GM23248 (cell line): ENCODE data around the gene ITFG1. TPM values are rescaled to one million over a fixed set of nuclear protein-coding genes. Genes with fewer than 3 reads are reported as not detected.

Experiments
- DNase-seq: peaks from one replicate; pipeline ENCODE4 v3.0.0-alpha.2; 2015
- H2AFZ ChIP-seq: fragments of 200-600 bp; sonication (generic); 2 replicates; pipeline ENCODE4 v1.6.1; 2016; ENCODE audit warnings: antibody characterized with exemption
- H3F3A ChIP-seq: fragments of 200-600 bp; sonication (generic); 2 replicates; pipeline ENCODE4 v1.6.1; 2016; ENCODE audit warnings: mild to moderate bottlenecking, antibody characterized with exemption, mixed run types; ENCODE audit not compliant: insufficient read depth
- H3K27ac ChIP-seq: fragments of 200-600 bp; sonication (generic); 2 replicates; pipeline ENCODE4 v1.5.1; 2016; ENCODE audit warnings: mild to moderate bottlenecking
- H3K27me3 ChIP-seq: fragments of 200-600 bp; sonication (generic); replicated peaks from 2 replicates; pipeline ENCODE4 v1.6.1; 2016; ENCODE audit warnings: mild to moderate bottlenecking; ENCODE audit not compliant: insufficient read depth
- H3K36me3 ChIP-seq: fragments of 200-600 bp; sonication (generic); 2 replicates; pipeline ENCODE4 v1.6.1; 2016; ENCODE audit warnings: low read depth, mild to moderate bottlenecking
- H3K4me1 ChIP-seq: fragments of 200-600 bp; sonication (generic); 2 replicates; pipeline ENCODE4 v1.6.1; 2016; ENCODE audit warnings: mild to moderate bottlenecking; ENCODE audit not compliant: insufficient read depth
- H3K4me2 ChIP-seq: fragments of 200-600 bp; sonication (generic); one replicate; pipeline ENCODE4 v1.6.1; 2016; ENCODE audit warnings: mild to moderate bottlenecking; ENCODE audit not compliant: unreplicated experiment
- H3K4me3 ChIP-seq: fragments of 200-600 bp; sonication (generic); 2 replicates; pipeline ENCODE4 v1.5.1; 2016; ENCODE audit warnings: mild to moderate bottlenecking
- H3K79me2 ChIP-seq: fragments of 200-600 bp; sonication (generic); 2 replicates; pipeline ENCODE4 v1.6.1; 2016; ENCODE audit warnings: mild to moderate bottlenecking; ENCODE audit not compliant: insufficient read depth
- H3K9ac ChIP-seq: fragments of 200-600 bp; sonication (generic); 2 replicates; pipeline ENCODE4 v1.6.1; 2016; ENCODE audit warnings: mild to moderate bottlenecking
- H3K9me2 ChIP-seq: fragments of 200-600 bp; sonication (generic); 2 replicates; pipeline ENCODE4 v1.6.1; 2016; ENCODE audit warnings: mixed run types, mild to moderate bottlenecking, moderate library complexity; ENCODE audit not compliant: insufficient read depth
- H3K9me3 ChIP-seq: fragments of 200-600 bp; sonication (generic); one replicate; pipeline ENCODE4 v1.6.1; 2017; ENCODE audit warnings: low read depth
- H4K20me1 ChIP-seq: fragments of 200-600 bp; sonication (generic); 2 replicates; pipeline ENCODE4 v1.6.0; 2016; ENCODE audit not compliant: insufficient read depth
- EZH2 ChIP-seq: fragments of 200-600 bp; sonication (generic); IDR thresholded peaks from 2 replicates; pipeline ENCODE4 v1.6.1; 2018; ENCODE audit warnings: antibody characterized with exemption, mild to moderate bottlenecking; ENCODE audit not compliant: insufficient read depth, poor library complexity, severe bottlenecking
- EZH2phosphoT487 ChIP-seq: fragments of 200-600 bp; sonication (generic); IDR thresholded peaks from 2 replicates; pipeline ENCODE4 v1.6.1; 2018; ENCODE audit warnings: antibody characterized with exemption, moderate library complexity, mild to moderate bottlenecking, low read depth; ENCODE audit not compliant: insufficient read depth
- WGBS, 2 experiments: methylation state at CpG; one replicate each; pipeline ENCODE4 v1.1.6; 2015 to 2017; ENCODE audit warnings: low lambda C conversion rate in 2 of 2, low coverage in 1 of 2; ENCODE audit errors: missing lambda C conversion rate in 2 of 2; 5-methylcytosine and 5-hydroxymethylcytosine counted together
- in situ Hi-C: fragments of 300-500 bp; cut with MboI; formaldehyde crosslinking; loops from 2 replicates; pipeline ENCODE4 v1.15.0; 2020
- polyA plus RNA-seq: library from polyadenylated mRNA; unstranded; fragments of >200 nt; fragmentation: Nextera tagmentation; extraction: Ambion mirVana; gene quantifications from 2 replicates; pipeline ENCODE4 v1.2.1, GENCODE V29; 2016
- total RNA-seq: library from RNA; depleted of rRNA; stranded (reverse); fragments of >200 nt; shearing (Covaris generic); gene quantifications from 2 replicates; pipeline ENCODE4 v1.2.3, GENCODE V29; 2014

The ITFG1 gene
- total and polyA plus RNA-seq, 2 experiments from 2014 or later, result 78.2 to 111 TPM

DNA sequence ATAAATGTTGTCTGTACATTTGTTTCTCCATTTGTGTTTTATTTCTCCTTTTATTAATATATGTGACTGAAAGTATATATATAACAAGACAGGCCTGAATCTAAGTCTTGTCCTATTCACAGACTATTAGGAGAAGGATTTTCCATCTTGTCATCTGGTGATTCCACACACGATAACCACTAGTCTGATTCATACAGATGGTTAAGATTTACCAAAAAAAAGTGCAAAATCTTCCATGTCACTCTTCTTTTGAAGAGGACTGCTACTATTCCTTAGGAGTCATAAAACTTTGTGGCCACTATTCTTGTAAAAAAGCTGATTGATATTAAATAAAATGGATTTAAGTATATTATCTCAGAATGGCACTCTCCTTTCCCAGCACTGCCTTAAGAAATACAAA, 156.3 kb downstream of the ITFG1 start:
- H3K4me1 ChIP-seq, result peaks cover 2% of the 10 kb centered on the region; the same call in 1 of the 2 replicates
- H3K36me3 ChIP-seq, result no peaks in the 10 kb centered on the region; the same call in 1 of the 2 replicates
- no peak overlapping the region for H3K4me3 ChIP-seq
- no peaks in the 10 kb centered on the region for H3F3A ChIP-seq
- peak; percentile 10 for DNase-seq
- H3K27me3 ChIP-seq, result no peaks in the 10 kb centered on the region
- H3K9ac ChIP-seq, result no peak overlapping the region
- no peaks in the 10 kb centered on the region for H3K9me3 ChIP-seq
- no peaks in the 10 kb centered on the region for H3K79me2 ChIP-seq
- no peak overlapping the region for H3K4me2 ChIP-seq
- no peak overlapping the region for H3K27ac ChIP-seq
- no peaks in the 10 kb centered on the region for H3K9me2 ChIP-seq
- 59 to 82% methylated on average over 1 of the region's 1 CpG for WGBS, 2 experiments
- TF ChIP-seq EZH2phosphoT487, result no peak
- in situ Hi-C loops, result no loop called here
- H4K20me1 ChIP-seq, result no peaks in the 10 kb centered on the region
- H2AFZ ChIP-seq, result no peak overlapping the region

DNA sequence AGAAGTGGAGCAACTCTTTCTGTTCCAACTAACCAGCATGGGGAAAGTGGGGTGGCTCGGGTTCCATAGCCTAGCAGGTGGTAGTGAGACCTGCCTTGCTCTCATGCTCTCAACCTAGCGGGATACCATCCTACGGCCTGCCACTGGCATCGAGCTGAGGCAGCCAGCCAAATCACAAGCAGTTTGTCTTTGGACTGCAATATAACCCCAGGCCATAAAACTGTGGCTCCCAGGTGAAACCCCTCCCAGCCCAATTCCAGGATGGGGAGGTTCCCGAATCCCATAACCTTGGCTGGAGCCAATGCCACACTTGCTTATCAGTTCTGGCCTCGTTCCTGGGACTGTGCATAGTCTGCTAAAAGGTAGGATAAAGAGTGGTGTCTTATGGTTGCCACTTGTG, 161.3 kb downstream of the ITFG1 start:
- Histone ChIP-seq H3K4me1 (no peaks in the 10 kb centered on the region), H3K79me2 (no peaks in the 10 kb centered on the region), H4K20me1 (no peaks in the 10 kb centered on the region), H3K4me3 (no peak overlapping the region), H3F3A (no peaks in the 10 kb centered on the region), H3K27ac (no peak overlapping the region), H3K4me2 (no peak overlapping the region), H3K9me2 (no peaks in the 10 kb centered on the region), H3K27me3 (no peaks in the 10 kb centered on the region), H3K9me3 (no peaks in the 10 kb centered on the region), H2AFZ (no peak overlapping the region), H3K9ac (no peak overlapping the region), H3K36me3 (no peaks in the 10 kb centered on the region; the same call in 1 of the 2 replicates)
- in situ Hi-C loops, result no loop called here
- WGBS, 2 experiments, result 93 to 94% methylated on average over 6 of the region's 6 CpGs
- TF ChIP-seq EZH2, result no peak
- TF ChIP-seq EZH2phosphoT487, result no peak
- DNase-seq, result no peak

DNA sequence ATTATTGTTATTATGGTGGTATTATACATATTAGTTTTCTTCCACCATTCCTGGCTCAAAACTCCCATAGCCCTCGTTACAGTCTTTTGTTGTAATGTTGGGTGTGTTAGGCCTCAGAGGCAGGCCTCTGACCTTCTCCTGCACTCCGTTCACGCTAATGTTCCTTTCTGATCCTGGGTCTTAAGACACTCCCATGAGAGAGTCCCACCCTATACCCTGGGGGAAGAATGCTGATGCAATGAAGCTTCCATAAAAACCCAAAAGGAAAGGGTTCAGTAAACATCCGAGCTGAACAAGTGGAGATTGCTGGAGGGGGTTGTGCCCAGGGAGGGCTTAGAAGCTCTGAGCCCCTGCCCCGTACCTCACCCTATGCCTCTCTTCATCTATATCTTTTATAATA, 175.9 kb downstream of the ITFG1 start:
- Histone ChIP-seq H3K9ac (no peak overlapping the region), H4K20me1 (no peaks in the 10 kb centered on the region), H3K4me3 (no peak overlapping the region), H3F3A (no peaks in the 10 kb centered on the region), H3K27me3 (no peaks in the 10 kb centered on the region), H3K4me2 (no peak overlapping the region), H3K9me2 (no peaks in the 10 kb centered on the region), H2AFZ (no peak overlapping the region), H3K9me3 (no peaks in the 10 kb centered on the region), H3K36me3 (0 out of 2 replicates have a peak, but pooled peaks cover 6% of the 10 kb centered on the region), H3K4me1 (no peaks in the 10 kb centered on the region), H3K27ac (no peak overlapping the region), H3K79me2 (no peaks in the 10 kb centered on the region)
- WGBS, 2 experiments, result 99% methylated on average over 5 of the region's 5 CpGs
- DNase-seq, result no peak
- in situ Hi-C loops, result no loop called here
- no peak for TF ChIP-seq EZH2
- TF ChIP-seq EZH2phosphoT487, result no peak

DNA sequence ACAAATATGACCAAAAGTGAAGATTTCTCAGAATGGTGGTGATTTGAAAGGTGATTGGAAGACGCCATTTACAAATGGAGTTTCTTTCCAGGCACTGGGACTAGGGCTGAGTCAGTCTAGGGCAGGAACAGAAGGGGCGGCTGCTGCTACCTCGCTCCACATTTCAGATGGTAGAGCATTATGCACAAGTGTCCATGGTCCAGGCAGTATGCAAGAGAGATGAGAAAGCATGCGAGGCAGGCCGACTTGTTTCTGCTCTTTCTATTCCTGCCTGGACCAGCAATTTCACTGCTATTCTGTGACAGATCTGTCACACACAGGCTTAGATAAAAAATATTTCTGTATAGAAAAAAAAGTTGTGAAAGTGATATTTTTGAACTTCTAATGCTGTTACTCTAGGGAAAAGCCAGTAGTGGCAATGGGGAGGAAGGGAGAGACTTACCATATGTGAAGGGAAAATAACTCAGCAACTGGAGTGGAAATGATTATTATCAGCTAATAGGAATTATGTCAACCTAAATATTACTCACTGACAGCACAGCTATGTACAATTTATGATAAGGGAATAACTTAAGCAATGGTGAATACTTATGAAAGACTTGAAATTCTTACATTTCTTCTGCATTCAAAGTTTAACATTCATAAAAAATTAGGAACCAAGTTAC, 182.4 kb downstream of the ITFG1 start:
- 96 to 99% methylated on average over 5 of the region's 5 CpGs for WGBS, 2 experiments
- Histone ChIP-seq H3F3A (no peaks in the 10 kb centered on the region), H3K9me3 (no peaks in the 10 kb centered on the region), H3K9me2 (no peaks in the 10 kb centered on the region), H3K79me2 (no peaks in the 10 kb centered on the region), H3K27ac (no peak overlapping the region), H3K27me3 (no peaks in the 10 kb centered on the region), H3K4me2 (no peak overlapping the region), H2AFZ (no peak overlapping the region), H3K36me3 (no peaks in the 10 kb centered on the region), H3K4me3 (no peak overlapping the region), H4K20me1 (no peaks in the 10 kb centered on the region), H3K4me1 (no peaks in the 10 kb centered on the region), H3K9ac (no peak overlapping the region)
- in situ Hi-C loops, result no loop called here
- no peak for DNase-seq
- TF ChIP-seq EZH2phosphoT487, result no peak
- TF ChIP-seq EZH2, result no peak

DNA sequence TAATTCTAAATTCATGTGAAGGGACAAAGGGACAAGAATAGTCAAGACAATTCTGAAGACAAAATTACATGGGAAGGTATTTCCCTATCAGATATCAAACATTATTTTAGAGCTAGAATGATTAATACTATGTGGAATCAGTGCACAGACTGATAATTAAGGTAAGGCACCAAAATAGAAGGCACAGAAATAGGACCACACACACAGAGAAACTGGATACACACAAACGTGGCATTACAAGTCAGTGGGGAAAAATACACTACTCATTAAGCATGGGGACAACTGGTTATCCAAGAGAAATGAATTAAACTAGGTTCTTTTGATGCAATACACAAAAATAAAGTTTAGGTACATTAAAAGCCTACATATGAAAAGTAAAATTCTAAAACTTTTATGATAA, 184.3 kb downstream of the ITFG1 start:
- no peak overlapping the region for H3K4me3 ChIP-seq
- no peaks in the 10 kb centered on the region for H3K36me3 ChIP-seq
- H3K79me2 ChIP-seq, result no peaks in the 10 kb centered on the region
- in situ Hi-C loops, result no loop called here
- no peak for DNase-seq
- no peak overlapping the region for H3K9ac ChIP-seq
- no peaks in the 10 kb centered on the region for H4K20me1 ChIP-seq
- H3K9me2 ChIP-seq, result no peaks in the 10 kb centered on the region
- H3K4me2 ChIP-seq, result no peak overlapping the region
- H3K27me3 ChIP-seq, result no peaks in the 10 kb centered on the region
- WGBS, 2 experiments, result 46 to 47% methylated on average over 1 of the region's 1 CpG
- H2AFZ ChIP-seq, result no peak overlapping the region
- H3K27ac ChIP-seq, result no peak overlapping the region
- H3F3A ChIP-seq, result no peaks in the 10 kb centered on the region
- H3K4me1 ChIP-seq, result no peaks in the 10 kb centered on the region
- no peaks in the 10 kb centered on the region for H3K9me3 ChIP-seq
- TF ChIP-seq EZH2phosphoT487 (no peak), EZH2 (no peak)
